GM21390 (cell line): ENCODE results near the gene SIAE.

ENCODE experiments used
- ATAC-seq: cut with Tn5 transposase; IDR thresholded peaks from one replicate; pipeline ENCODE4 v1.9.1; 2021; ENCODE audit not compliant: unreplicated experiment

The SIAE gene

DNA sequence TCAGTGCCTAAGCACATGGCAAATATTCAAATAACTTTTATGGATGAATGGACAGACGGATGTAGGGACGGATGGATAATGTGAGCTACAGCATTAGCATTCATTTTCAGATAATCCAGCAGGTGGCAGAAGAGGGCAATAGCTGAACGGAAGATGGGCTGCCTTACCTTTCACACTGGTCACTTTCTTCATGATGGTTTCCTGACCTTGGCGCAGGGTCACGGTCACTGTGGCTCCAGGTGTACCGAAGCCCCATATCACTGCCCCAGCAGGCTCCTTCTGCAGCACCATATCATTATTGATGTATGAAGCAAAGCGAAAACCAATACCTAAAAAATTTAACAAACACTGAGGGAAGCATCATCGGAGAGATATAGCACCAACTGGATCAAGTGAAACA lies 4.3 kb downstream of the SIAE start:
- ATAC-seq: peak; percentile 31

DNA sequence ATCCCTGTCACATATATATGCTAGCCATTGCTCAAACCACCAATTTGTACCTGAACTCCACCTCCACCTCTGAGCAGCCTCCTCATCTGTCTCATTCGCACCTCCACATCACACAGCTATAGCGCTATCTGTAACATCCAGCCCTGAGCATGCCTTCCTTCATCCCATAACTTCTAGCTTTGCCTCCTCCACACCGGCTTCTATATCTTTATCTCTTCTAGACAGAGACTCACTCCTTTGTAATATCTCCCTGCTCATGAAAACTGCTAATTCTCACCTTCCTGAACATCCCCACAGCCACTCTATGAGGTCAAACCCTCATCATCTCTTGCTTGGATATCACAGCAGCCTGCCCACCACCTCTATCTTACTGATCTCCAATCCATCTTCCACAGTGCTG lies 5.9 kb downstream of the SIAE start:
- ATAC-seq: no peak

DNA sequence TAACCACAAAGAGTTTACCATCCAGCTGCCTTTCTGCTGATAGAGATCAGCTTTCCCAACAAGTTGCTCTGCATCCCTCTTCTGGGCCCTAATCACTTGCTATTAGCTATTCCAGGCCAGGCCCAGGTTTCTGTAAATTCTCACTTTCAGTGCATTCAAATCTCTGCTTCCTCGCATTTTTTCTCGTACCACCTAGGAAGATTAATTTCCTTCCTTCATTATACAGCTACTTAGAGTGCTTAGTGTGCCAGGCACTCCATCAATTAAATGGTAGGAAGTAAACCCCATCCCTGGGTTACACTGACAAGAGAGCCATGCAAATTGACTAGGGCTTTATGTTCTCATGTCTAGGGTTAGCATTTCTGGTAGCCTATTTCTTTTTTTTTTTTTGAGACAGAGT lies 9.7 kb downstream of the SIAE start:
- no peak for ATAC-seq

DNA sequence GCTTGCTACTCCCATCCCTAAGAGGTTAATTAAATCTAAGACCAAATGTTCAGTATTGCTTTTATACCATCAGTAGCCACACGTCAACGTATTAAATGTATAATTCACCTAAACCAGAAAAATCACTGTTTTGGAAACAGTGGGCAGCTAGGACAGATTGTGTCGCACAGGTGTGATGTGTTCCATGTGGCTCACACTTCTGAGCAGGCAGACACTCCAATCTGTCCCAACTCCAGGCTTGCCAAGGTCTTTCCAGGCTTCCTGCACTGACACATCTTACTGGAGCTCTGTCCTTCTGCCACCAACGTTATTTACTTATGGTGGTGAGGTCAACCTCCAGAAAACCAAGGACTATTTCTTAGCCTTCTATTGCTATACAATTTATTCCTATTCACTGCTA lies 11.4 kb downstream of the SIAE start:
- ATAC-seq: no peak

DNA sequence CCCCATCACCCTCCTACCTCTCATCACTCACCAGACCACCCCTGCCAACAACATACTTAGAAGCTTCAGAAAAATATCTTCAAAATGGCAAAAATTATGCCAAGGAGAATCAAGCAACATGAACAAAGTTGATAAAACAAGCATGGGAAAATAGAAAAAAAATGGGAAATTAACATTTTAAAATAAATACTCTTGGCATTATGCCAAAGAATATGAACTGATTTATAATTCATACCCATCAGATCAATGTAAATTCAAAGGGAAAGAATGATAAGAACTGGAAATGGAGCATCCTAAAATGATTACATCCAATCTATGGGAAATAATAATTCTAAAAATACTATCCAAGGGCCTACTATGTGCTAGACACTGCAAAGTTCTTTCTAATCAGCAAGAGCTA lies 12.0 kb downstream of the SIAE start:
- no peak for ATAC-seq

DNA sequence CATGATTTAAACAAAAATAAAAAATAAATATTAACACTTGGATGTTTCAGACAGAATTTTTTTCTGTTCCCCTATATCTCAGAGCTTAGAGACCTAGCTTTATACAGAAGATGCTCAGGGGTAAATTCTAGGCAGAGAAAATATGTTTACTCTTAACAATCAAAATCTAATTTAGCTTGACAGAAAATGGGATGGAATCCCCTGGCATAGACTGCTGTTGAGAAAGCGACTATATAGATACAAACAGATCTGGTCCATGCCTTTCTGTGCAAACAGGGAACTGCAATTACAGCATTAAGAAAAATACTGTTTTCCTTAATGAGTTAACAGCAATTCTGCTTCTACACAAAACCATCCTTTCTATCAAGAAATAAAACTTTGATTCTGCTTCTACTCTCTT lies 14.6 kb downstream of the SIAE start:
- no peak for ATAC-seq

DNA sequence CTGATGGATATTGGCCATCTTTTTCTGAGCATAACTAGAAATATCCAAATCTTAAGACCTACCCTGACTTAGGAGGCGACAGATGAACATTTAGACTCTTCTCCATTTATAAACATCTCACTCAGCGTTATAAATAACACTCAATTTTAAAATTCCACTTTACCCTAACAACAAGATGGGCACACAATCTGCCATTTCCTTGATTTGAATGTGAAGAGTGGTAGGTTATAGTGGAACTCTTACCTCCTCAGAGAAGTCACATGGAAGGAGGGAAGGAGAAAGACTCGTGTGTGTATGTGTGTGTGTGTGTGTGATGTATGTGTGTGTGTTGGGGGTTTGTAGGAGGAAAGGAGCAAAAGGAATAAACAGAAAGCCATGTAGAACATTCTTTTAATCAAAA lies 15.0 kb downstream of the SIAE start:
- ATAC-seq: no peak

DNA sequence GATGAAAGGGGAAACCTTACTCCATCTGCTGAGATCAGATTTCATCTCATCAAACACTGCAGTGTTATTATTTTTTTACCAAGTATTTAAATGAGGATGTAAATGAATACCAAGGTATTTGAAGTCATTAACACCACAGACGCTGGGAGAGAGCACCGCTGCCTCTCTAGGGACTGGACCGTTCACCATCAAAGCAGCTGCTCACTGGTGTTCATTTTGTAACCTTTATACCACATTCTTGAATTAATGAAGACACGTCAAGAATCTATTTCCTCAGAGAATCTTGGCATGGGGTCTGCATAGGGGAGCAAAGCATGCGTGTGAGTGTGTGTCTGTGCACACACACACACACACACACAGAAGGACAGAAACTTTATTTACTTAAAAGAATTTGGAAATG lies 15.6 kb downstream of the SIAE start:
- no peak for ATAC-seq

DNA sequence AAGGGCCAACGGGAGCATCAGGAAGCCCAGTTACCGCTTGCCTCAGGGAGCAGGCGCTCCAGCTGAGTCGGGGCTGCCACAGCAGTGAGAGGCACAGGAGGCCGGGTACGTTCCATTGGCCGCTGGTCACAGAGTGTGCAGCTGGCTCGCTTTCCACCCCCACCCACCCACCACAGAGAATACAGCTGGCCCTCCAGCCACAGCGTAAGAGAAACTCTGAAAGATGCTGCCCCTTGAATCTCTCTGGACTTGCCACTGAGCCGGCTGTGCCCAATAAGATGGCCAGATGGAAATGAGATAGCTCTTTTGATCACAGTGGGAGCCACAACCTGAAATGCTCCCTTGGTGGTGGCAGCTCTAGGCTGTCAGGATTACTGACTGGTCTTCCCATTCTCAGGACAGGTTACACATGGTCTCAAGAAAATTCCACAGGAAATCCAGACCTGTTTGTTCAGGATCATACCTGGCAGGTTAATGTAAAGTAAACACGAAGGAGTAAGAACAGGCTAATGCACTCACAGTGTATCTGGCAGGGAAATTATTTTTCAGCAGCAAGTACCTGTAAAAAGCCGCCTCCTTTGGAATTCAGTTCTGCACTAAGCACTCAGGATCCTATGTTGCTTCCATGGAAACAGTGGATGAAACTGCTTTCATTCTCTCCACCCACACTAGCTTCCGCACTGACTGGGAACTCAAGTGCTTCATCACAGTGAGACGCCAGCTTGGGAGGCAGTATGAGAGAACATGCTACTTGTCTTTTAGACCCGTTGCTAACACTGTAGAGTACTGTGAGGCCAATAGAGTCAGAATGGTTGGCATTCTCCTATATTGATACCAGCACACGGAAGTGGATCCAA lies 16.5 kb downstream of the SIAE start:
- ATAC-seq: no peak

DNA sequence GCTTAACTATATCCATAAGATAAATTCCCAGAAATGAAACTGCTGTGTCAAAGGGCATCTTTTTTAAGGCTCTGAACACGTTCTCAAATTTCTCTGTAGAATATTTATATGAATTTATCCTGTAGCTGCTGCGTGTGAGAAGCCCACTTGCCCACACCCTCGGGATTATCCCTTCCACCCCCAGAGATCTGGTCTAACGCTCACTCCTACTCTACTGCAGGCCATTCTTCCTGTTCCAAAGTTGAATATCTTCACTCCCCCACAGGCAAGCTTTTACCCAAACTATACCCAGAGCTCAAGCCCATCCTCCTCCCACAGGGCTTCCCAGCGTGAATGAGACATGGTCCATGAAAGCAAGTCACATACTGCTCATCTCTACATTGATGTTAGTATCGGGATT lies 24.9 kb downstream of the SIAE start:
- no peak for ATAC-seq

DNA sequence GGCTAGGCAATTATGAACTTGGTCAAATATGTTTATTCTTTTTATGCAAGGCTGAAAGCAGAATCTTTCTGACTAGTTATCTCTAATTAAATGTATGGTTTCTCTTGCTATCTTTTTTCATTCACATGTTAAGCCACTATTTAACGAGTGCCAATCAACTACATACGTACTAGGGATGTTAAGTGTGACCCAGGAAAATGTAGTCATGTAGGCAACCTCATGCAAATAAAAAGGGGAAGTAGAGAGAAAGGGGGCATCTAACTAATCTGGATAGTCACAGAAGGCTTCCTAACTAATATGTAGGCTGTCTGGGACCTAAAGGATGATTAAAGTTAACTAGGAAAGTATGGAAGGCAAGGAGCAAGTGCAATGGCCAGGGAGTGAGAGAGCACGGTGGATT lies 27.4 kb downstream of the SIAE start:
- ATAC-seq: no peak

DNA sequence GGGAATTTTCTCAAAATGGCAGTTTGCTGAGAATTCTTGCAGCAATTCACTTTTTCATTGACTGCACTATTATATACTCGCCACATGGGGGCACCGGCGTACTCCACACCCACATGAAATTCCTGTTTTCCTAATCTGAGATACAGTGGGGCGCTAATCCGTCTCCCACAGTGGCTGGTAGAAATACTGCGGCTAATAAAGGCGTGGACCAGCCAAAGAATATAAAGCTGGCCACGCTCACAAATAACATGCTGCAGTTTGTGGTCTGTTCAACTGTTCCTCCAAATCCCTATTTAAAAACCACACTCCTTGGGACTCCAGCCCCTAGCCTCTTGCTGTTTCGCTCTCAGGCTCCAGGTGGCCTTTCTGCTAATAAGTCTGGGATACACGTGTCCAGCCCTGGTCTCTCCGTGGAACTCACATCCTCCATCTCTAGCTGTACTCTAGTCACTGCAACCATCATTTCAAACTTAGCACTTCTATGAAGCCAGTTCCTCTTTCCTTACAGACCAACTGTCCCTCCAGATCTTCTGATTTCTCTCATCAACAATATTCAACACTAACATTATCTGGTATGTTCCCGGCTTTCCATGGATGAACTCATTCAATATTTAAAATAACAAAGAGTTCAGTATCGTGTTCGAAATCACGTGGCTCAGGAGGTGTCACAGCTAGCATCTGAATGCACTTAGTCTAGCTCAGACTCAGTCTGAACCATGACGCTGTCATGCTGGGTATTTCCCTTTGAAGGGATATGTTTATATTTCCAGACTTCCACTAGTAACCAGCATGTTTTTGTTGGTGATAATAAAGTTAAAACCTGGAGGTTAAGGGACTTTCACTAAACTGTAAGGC lies 28.9 kb downstream of the SIAE start:
- ATAC-seq: peak; percentile 68

DNA sequence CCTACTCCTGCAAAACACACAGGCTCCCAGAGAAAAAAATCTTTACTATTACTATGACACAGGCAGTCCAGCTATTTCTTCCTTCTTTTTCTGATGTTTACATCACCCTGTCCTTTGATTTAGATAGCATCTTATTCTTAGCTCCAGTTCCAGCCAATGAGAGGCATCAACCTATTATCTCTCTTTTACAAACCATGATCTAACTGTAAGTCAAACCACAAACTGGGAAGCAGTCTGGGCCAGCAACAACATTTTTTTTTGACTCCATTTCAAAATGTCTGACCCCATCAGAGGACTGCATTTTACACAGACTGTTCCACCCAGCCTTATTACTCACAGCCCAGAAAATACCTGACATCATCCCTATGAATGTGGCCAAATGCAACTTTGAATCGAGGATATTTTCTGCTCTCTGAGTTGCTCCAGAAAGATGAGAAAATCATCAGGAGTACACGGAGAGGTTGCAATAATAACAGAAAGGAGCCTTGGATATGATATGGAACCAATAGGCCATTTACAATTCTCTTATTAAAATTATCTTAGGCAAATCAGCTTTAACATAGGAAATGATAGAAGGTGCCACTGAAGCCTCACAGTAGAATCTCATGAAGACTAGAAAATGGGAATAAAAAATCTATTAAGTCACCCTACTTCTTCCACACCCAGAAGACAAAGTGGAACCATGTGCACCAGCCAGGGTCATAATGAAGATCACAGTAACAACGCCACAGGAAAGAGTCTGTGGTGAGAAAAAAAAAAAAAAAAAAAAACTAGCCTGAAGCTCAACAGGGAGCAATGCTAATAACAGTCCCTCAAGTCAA lies 29.7 kb downstream of the SIAE start:
- no peak for ATAC-seq

DNA sequence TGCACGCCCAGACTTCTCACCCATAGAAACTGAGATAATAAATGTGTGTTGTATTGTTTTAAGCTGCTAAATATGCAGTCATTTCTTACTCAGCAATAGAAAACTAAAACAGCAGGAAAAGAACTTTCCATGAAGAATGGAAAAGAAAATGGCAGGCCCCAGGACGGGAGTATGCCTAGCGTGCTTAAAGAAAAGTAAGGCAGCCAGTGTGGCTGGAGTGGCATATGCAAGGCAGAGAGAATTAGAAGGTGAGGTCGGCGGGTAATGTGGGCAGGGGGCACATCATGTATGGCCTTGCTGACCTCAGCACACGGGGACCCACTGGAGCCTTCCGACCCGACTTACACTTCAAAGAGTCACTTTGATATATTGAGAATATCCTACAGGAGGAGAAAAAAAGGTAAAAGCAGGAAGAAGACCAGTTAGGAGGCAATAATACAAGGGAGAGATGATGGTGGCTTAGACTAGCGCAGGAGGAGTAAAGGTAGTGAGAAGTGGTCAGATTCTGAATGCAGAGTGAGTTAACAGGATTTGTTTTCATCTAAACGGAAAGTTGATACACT lies 30.4 kb downstream of the SIAE start:
- no peak for ATAC-seq

DNA sequence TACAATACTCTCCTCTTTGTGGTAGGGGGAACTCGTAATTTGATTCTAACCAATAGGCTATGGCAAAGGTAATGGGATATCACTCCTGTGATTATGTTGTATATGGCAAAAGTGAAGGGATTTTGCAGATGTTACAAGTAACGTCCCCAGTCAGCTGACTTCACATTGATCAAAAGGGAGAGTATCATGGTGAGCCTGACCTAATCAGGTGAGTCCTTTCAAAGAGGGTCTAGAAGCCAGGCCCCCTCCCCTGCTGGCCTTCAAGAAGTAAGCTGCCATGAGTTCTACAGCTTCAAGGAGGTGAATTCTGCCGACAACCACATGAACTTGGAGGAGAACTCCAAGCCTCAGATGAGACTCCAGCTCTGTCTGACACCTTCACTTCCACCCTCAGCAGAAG lies 30.9 kb downstream of the SIAE start:
- ATAC-seq: no peak

DNA sequence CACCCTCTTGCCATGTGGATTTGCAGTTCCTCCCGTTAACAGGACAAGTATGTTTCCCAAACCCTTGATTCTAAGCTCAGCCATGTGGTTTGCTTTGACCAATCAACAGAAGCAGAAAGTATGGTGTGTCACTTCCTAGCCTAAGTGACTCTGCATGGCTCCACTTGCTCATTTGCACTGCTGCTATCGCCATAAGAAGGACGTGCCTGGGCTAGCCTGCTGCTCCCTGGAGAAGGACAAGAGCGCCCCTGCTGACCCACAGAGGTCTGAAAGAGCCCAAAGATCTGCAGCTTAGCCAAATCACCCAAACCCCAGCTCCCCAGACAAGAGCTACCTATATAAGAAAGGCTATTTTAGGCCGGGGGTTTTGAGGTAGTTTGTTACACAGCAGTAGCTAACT lies 32.9 kb downstream of the SIAE start:
- no peak for ATAC-seq

DNA sequence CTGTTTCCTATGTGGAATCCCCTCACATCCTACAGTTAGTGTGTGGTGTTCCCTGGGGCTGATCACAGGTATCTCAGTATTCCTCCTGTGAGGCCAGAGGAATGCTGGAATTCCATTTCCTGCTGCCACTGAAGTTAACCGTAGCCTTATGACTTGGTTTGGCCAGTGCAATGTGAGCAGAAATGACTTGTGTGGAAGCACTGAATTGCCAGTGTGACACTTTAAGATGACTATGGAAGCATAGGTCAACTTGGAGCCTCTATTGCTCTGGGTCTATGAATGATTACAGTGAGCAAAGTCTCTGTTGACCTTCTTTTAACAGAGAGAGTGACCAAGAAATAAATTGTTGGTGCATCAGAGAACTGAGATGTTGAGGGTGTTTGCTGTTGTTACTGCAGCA lies 34.4 kb downstream of the SIAE start:
- ATAC-seq: no peak

DNA sequence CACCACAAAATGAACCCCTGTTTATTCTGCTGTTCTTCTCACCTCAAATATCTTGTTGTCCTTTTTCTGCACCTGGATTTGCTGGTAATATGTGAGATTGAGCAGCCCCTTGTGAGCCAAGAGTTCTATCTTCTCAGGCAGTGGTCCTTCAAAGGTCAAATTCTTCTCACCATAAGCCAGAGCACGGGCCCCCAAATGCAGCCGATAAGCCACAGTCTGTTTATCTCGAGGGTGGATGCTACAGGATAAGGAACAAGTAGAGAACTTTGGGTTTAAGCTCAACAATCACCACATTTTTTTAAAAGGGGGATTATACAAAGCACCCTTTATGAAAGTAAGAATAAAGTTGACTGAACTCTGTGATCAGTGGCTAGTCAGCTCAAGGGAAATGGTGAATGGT lies 35.0 kb downstream of the SIAE start:
- ATAC-seq: no peak

DNA sequence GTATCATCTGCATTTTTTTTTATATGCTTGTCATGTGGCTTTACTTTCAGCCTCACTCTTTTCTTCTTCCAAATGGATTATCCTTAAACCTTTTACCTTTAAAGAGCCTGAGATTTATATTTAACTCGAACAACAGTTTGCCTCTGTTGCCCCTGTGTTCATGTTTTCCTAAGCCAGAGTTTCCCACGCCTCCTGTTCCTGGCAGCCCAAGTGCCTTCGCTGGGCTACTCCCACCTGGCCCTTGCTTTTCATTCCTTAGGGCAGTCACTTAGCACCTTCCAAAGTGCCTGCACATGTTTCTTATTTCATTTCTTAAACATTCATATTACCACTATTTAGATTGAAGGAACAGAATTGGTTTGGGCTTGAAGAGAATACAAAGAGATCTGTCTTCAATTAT lies 37.6 kb downstream of the SIAE start:
- no peak for ATAC-seq

DNA sequence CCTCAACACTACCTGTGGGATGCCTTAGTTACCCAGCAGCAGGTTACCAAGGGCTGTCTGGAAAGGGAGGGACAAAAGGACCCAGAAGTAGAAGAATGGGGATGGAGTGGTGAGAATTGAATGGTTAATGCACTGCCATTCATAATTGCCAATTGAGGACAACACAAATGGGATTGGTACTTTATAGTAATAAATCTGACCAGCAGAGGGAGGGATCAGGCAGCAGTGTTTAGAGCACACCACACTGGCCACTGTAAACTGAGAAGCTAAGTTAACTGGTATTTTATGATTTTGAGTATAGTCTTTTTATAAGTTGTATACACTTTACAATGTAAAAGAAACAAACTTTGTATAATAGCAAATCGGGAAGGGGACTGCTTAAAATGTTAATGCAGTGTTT lies 40.2 kb downstream of the SIAE start:
- no peak for ATAC-seq

DNA sequence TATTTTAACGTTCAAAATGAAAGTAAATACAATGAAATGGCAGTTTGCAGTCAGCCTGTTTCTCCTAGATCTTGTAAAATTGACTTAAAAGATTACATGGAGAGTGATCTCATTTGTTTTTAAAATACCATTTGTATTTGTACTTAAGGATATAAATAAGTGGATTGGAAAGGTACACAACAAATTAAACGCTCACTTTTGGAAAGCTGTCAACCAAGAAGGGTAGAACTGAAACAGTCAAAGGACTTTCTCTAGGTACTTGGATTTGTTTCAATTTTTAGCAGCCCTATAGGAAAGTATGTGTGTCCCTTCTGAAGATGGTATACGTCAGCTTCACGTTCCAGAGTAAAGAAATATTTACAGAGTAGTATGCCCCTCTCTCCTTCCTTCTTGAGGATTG lies 43.6 kb downstream of the SIAE start:
- no peak for ATAC-seq
